T follicular helper cell (primary cell): ENCODE data around the gene RTKN2.

Source experiments
- DNase-seq: peaks from one replicate; pipeline ENCODE4 v3.0.0-alpha.2; 2020; ENCODE audit warnings: low read depth

RTKN2 gene

DNA sequence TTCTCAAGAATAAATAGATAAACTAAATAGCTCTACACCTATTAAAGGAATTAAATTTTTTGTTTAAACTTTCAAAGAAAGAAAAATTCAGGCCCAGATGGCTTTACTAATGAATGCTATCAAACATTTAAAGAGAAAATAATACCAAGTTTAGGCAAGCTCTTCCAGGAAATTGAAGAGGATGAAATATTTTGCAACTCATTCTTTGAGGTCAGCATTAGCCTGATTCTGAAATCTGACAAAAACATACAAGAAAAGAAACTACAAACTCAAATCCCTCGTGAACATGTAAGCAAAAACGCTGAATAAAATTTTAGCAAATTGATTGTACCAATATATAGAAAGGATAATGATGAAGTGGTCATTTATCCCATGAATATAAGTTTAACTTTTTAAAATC, 93.4 kb downstream of the RTKN2 start:
- DNase-seq = no peak

- no peak for DNase-seq
Measured at GRCh38 chr10:62172465-62172864, 96.2 kb downstream of the RTKN2 start.

GRCh38 chr10:62171791-62172190, 96.9 kb downstream of the RTKN2 start:
- DNase-seq = no peak

DNA sequence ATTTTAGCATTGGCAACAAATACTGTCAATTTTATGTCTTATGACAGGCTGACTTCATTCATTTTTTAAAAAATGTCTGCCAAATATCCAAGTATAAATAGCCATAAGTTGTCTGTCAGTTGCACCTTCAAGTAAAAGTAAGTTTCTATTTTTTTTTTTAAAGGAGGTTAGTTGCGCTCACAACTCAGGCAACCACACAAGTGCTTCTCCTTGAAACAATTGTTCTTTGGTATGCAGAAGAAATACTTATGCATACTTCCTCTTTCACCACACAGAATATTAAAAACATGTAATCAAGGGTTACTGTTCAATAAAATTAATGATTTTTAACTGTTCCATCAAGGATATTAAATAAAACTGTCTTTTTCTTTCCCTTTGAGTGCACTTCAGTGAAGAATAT, 97.9 kb downstream of the RTKN2 start:
- no peak for DNase-seq

- no peak for DNase-seq
Measured at GRCh38 chr10:62166331-62167131, 102.1 kb downstream of the RTKN2 start.

- no peak for DNase-seq
Measured at GRCh38 chr10:62165803-62166202, 102.8 kb downstream of the RTKN2 start.

DNA sequence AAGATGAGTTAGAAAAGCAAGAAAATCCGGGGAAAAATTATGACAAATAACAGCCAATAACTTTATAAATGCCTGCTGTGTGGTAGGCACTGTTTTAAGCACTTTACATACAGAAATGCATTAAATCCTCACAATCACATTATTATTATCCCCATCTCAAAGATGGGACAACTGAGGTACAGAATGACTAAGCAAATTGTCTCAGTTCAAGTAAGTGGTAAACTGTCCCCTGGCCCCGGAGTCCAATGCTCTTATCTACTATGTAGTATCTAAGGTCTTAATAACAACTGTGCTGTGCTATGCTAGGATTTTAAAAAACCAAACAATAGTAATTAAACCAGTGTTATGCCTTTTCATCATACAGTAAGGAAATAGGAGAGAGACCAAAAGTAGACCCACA, 105.6 kb downstream of the RTKN2 start:
- DNase-seq = no peak

- no peak for DNase-seq
Measured at GRCh38 chr10:62162261-62162981, 106.2 kb downstream of the RTKN2 start.

DNA sequence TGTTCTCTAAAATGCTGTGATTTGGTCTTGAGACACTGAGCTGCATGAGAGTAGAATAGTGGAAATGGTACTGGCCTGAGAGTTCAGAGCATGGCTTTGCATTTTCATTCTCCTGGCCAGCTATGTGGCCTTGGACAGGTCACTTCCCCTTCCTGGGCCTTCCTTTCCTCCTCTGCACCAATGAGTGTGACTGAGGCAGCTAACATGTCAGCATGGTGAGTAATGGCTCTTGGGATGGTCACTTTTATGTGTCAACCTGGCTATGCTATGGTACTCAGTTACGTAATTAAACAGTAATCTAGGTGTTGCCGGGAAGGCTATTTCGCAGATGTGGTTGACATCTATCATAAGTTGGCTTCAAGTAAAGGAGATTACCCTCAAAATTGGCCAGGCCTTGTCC, 109.3 kb downstream of the RTKN2 start:
- no peak for DNase-seq

DNA sequence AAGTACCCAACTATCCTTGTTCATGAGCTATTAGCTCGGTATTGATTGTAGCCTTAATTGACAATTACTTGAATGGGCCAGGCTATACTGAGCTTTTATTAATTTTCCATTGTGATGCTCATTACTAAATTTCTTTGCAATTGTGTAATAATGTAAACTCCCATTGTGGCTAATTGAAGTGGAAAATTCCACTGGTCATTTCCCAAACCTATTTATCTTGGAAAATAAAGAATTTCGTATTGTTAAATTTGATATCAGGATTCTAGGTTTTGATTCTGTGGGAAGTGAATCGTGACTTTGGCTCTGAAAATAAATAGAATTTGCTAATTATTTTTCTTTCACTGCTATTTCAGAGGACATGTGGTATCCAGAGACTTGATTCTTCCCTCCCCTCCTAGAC, 111.0 kb downstream of the RTKN2 start:
- DNase-seq = no peak

DNA sequence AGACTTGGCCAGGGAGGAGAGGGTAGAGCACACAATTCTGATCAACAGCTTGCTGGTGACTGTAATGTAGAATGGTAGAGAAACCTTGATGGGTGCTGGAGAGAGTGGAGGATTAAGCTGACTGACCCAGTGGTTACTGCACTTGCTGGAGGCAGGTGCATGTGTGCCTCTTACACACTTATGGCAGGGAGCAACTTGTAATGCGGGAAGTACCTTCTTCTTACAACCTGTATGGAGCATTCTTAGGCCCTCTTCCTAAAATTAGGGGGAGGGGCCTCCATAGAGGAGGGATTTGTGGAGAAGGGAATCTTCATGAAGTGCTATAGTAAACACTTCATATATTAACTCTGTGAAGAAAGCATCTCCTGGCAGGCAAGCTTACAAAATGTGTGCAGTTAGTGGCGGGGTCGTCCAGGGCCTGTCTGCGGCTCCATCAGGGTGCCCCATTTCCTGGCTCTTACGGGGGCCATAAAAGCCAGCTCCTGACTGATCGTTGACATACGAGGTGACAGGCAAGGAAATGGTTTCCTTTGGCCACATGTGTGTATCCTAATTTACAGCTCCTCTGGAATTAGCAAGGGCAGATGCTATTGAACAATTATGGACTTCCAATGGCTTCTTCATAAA, 113.5 kb downstream of the RTKN2 start:
- DNase-seq = no peak

GRCh38 chr10:62154231-62154630, 114.4 kb downstream of the RTKN2 start:
- DNase-seq = no peak

DNA sequence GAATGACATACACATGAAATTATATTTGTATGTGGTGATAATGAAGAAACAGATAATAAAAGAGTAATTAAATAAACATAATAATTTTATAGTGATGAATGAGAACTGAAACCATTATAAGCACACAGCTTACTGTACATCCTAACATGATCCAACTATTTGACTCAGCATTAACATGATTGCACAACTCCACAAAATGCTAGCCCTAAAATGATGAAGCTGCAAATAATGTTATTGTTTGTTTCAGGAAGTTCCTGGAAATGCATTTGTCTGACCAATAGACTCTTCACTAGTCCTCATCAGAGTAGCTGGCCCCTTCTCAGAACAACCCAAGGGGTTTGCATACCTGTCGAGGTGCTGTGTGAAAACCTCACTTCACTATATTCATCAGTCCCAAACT, 115.5 kb downstream of the RTKN2 start:
- no peak for DNase-seq

GRCh38 chr10:62149621-62150020, 119.0 kb downstream of the RTKN2 start:
- DNase-seq = no peak

DNA sequence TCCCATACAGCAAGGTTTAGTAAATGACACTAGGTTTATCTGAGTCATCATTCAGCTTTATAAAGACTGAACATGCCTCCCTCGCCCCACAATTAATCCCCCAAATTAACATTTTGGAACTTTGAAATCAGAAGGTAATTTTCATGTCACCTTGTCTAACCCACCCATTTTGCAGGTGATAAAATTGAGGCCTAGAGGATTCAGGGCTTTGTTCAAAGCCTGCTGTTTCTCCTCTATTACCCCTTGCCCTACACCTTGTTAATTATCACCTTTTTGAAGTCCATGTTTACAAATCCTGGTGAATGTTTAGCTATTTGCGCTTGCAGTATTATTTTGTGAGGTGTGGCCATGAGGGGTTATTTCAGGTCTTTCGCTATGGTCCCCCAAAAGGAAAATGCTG, 120.5 kb downstream of the RTKN2 start:
- DNase-seq = no peak

GRCh38 chr10:62147425-62147824, 121.2 kb downstream of the RTKN2 start:
- DNase-seq = no peak

GRCh38 chr10:62136931-62137330, 131.7 kb downstream of the RTKN2 start:
- no peak for DNase-seq

GRCh38 chr10:62133618-62134017, 135.0 kb downstream of the RTKN2 start:
- no peak for DNase-seq
